SIG-M5 treated with dmso at 0.1 percent for 504 hours (cell line): ENCODE results near the gene DPP10.

ENCODE experiments used
- DNase-seq: peaks from one replicate; lab custom pipeline; 2025; ENCODE audit not compliant: unreplicated experiment; lab: John Stamatoyannopoulos, UW

Gene DPP10

GRCh38 chr2:115838539-115838938, 1396.1 kb downstream of the DPP10 start:
- no peak for DNase-seq

- no peak for DNase-seq
Measured at GRCh38 chr2:115842306-115842705, 1399.9 kb downstream of the DPP10 start.

GRCh38 chr2:115848192-115848591, 1405.8 kb downstream of the DPP10 start:
- DNase-seq: no peak

GRCh38 chr2:115867024-115867423, 1424.6 kb downstream of the DPP10 start:
- DNase-seq: no peak

GRCh38 chr2:115874427-115874826, 1432.0 kb downstream of the DPP10 start:
- DNase-seq: no peak

- no peak for DNase-seq
Measured at GRCh38 chr2:115880558-115880957, 1438.1 kb downstream of the DPP10 start.

- no peak for DNase-seq
Measured at GRCh38 chr2:115887209-115887776, 1444.9 kb downstream of the DPP10 start.
